Measurements from ENCODE around the gene ARHGAP22. TPM values are rescaled to one million over a fixed set of nuclear protein-coding genes. Genes with fewer than 3 reads are reported as not detected.

The ARHGAP22 gene
- total RNA-seq, 4 donors from 2014 or later, result 0.26 to 3.6 (median 3.0) TPM; not detected in 1

GRCh38 chr10:48601789-48602188 is 3.1 kb downstream of the ARHGAP22 start:
- H3K27me3 ChIP-seq, result no peaks in the 10 kb centered on the region
- no peak overlapping the region for H3K4me3 ChIP-seq
- intact Hi-C loops (cut with DNase I; ENCODE audit: low total_unique reads), result no loop called here
- no peak for DNase-seq
- TF ChIP-seq CTCF (IDR thresholded peaks at IDR 0.05) (no peak), POLR2A (IDR thresholded peaks at IDR 0.05) (no peak)
- H3K27ac ChIP-seq, result no peak overlapping the region
- H3K36me3 ChIP-seq, result no peaks in the 10 kb centered on the region
- no peaks in the 10 kb centered on the region for H3K9me3 ChIP-seq
- no peaks in the 10 kb centered on the region for H3K4me1 ChIP-seq

- H3K27me3 ChIP-seq, result no peaks in the 10 kb centered on the region
- intact Hi-C loops (cut with DNase I; ENCODE audit: low total_unique reads), result no loop called here
- H3K27ac ChIP-seq, result no peak overlapping the region
- H3K4me1 ChIP-seq, result no peaks in the 10 kb centered on the region
- TF ChIP-seq POLR2A (IDR thresholded peaks at IDR 0.05), result no peak
- TF ChIP-seq CTCF (IDR thresholded peaks at IDR 0.05), result no peak
- H3K9me3 ChIP-seq, result no peaks in the 10 kb centered on the region
- H3K4me3 ChIP-seq, result no peak overlapping the region
- DNase-seq, result no peak
- no peaks in the 10 kb centered on the region for H3K36me3 ChIP-seq
Measured at GRCh38 chr10:48600645-48601505, 4.0 kb downstream of the ARHGAP22 start.

GRCh38 chr10:48599830-48600134 is 5.1 kb downstream of the ARHGAP22 start:
- no peaks in the 10 kb centered on the region for H3K27me3 ChIP-seq
- H3K4me1 ChIP-seq, result no peaks in the 10 kb centered on the region
- H3K4me3 ChIP-seq, result no peak overlapping the region
- no peak for TF ChIP-seq POLR2A (IDR thresholded peaks at IDR 0.05)
- TF ChIP-seq CTCF (IDR thresholded peaks at IDR 0.05), result no peak
- H3K27ac ChIP-seq, result no peak overlapping the region
- no peaks in the 10 kb centered on the region for H3K36me3 ChIP-seq
- no peaks in the 10 kb centered on the region for H3K9me3 ChIP-seq
- no peak for DNase-seq
- intact Hi-C loops (cut with DNase I; ENCODE audit: low total_unique reads), result no loop called here

- H3K27ac ChIP-seq, result no peak overlapping the region
- no peaks in the 10 kb centered on the region for H3K36me3 ChIP-seq
- no peak for DNase-seq
- TF ChIP-seq POLR2A (IDR thresholded peaks at IDR 0.05) (no peak), CTCF (IDR thresholded peaks at IDR 0.05) (no peak)
- H3K4me3 ChIP-seq, result no peak overlapping the region
- intact Hi-C loops (cut with DNase I; ENCODE audit: low total_unique reads), result no loop called here
- no peaks in the 10 kb centered on the region for H3K4me1 ChIP-seq
- H3K27me3 ChIP-seq, result no peaks in the 10 kb centered on the region
- H3K9me3 ChIP-seq, result no peaks in the 10 kb centered on the region
Measured at GRCh38 chr10:48598936-48599829, 5.7 kb downstream of the ARHGAP22 start.
